Activated T-cell treated with anti-CD3 and anti-CD28 coated beads for 1 hour (primary cell): ENCODE results near the gene SORBS2.

ENCODE experiments used
- DNase-seq: peaks from one replicate; pipeline ENCODE4 v3.0.0-alpha.2; 2020; ENCODE audit warnings: low read depth

SORBS2 gene

DNA sequence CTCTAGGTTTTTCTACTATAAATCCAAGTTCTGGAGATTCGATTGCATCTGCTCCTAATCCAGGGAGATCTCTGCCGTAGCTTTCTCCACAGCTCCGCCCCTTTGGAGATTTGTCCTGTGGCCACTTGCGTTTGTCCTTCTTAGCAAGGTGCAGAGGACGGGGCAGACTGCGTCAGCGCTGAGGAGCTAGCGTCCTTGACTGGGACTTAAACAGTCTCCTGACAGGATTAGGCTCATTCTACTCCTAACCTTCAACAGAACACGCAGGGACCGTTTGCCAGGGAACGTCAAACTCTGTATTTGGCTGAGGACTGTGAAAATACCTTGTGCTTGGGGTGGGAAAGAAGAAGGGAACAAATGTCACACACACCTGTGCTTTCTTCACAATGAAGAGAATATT is 38.6 kb downstream of the SORBS2 start:
- no peak for DNase-seq

DNA sequence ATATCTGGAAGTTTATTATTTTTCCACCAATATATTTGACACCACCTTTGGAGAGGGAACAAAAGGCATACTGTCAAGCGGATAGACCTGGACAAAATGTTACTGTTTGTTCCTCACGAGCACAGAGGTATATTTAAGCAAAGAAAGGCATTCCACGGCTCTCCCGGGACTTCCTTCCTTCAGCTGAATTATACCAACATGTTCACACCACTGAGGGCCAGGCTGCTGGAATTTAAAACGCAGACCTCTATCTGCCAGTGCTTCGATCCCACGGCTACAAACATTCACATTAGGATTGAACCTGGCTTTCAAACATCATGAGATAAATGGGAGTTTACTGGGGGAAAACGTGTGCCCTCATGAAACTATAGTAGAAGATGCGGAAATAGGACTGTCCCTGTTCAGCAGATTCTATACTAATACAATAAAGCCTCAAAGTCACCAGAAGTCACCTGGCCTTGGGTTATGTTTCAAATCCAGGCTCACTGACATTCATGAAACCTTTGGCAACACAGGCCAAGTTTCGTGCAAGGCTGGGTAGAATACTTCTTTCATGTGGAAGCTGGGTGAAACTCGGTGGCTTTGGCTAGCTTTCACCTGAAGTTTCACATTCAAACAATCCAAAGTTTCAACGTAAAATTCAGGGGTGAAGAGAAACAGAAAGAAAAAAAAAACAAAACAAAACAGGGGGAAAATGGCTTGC is 39.5 kb downstream of the SORBS2 start:
- no peak for DNase-seq

DNA sequence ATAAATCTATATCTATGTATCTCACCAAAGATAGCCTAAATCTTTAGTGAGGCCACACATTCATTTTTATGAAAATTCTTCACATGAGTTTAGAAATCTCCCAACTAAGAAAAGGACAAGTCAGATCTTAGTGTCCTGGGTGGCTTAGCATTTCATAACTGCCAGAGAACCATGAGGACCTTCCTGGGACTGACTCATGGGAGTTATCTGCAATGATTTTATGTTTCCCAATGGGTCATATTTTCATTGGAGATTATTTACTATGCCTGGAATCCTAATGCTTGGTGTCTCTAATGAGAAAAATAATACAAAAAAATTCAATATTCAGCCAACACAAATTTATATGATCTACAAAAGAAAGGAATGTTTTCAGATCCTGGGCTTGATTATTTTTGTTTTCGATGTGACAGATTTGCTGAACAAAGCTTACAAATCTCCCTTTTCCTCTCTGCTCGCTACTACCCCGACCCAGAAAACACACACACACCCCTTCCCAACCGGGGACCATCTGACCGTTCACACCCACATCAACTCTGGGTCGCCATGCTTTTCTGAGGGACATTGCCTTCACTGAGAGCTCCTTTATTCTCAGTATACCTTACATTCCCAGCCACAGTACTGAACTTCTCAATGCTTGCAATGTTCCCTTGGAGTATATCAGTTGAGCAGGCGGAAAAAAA is 40.1 kb downstream of the SORBS2 start:
- no peak for DNase-seq

DNA sequence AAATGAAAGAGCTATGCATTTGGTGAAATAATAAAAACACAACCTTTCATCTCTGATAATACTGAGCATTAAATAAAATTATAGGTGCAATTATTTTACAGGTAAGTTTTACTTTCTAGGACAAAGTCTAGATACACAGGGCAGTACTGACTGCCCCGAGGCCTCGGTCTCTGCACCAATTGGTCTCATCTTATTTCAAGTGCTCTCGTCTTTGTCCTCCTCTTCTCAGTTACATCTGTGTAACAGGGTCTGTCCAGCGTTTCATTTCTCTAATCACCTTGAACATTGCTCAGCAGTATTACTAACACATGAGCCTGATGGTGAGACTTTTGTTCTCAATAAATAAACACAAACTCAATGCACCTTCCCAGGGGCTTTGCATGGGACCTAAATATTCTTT is 44.5 kb downstream of the SORBS2 start:
- no peak for DNase-seq

DNA sequence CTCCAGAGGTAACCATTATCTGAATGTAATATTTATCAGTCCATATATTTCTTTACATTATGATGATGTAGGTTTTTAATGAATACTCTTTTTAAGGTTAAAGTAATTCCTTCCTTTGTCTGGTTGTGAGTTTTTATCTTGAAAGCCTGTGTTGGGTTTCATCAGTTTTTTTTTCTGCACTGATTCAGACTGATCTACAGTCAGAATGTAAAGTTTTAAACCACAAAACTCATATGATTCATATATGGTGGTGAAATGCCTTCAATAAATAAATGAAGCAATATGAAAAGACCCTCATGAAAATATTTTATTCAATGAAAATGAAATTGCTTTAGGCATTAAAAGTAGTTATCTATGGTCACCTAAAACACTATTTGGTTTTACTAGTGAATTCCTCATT is 47.1 kb downstream of the SORBS2 start:
- no peak for DNase-seq

DNA sequence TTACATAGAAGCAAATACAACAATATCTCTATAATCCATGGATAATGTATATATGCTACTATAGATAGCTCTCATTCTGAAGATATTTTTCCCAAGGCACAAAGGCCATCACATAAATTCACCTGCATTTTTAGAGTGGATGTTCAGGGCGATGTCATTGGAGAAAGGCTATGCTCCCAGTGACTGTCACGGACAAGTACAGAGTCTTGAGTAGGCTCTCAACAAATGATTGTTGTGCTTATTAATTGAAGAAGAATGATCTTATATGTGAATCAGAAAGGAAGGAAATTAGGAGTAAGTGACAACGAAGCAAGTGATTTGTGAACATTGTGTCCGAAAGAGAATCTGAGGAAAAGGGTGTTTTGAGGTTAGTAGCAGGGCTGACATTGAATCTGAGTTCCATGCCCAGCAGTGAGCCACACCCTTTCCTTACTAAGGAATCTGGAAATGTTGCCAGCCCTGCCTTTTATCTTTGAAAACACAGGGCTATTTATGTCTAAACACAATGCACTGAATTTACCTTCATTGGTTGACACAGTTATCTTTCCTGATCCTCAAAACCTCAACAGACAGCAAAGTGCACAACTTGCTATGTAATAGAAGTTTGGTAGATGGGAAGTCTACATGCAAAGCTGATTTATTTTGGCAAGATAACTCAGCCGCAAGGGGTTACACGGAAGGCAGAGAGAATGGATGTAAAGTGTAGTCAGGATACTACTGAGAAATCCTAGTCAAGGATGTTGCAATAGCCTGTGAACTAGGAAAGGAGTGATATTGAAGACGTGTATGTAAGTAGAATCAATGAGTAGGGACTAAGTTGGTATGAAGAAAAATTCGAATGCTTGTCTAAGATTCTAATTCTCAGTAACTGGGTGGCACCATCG is 50.4 kb downstream of the SORBS2 start:
- DNase-seq: no peak

DNA sequence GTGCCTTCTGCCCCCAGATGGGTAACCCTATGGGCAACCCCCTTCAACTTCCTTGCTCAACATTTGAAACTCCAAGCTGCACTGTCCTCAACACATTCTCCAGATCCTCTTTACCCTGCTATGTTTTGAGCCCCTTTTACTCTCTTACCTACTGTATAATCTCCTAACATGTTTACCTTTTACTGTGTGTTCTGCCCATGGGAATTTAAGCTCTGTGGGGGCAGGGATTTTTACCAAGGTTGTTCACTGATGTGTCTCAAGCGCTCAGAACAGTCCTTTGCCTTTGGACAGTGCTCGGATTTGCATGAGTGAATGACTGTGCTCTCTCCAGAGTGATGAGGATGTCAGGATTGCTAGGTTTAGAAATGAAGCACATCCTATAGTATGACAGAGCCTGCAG is 53.2 kb downstream of the SORBS2 start:
- DNase-seq: no peak

DNA sequence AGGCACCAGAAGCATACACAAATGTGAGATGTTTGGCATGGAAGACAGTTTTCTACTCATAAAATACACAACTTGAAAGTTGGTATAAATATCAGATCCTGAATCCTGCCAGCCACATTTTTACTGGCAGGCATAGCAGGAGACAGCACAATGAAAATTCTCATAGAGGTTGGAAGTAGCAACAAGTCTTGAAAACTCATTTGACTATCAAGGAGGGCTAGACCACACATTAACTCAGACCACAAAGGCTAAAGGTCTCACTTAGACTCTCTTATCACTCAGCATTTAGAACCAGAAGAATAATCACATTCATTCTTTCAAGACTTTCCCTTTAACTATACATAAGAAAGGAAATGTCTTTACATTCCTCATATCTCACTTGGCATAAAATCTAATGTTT is 56.5 kb downstream of the SORBS2 start:
- DNase-seq: no peak

DNA sequence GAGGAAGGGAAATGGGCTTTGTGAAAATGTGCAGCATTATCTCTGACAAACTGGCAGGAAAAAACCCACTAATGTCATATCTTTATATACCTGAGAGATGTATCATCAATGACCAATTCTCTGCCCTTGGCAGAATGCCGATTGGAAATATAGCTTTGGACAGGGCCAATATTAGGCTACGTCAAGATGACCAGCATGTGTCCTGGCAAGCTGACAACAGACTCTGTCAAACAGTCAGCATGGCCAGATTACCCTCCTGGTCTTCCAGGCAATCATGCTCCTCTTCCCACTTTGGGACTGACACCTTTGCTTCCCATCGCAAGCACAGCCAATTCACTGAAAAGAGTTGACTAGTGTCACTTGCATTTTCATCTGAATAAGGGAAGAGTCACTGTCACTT is 57.0 kb downstream of the SORBS2 start:
- DNase-seq: no peak

DNA sequence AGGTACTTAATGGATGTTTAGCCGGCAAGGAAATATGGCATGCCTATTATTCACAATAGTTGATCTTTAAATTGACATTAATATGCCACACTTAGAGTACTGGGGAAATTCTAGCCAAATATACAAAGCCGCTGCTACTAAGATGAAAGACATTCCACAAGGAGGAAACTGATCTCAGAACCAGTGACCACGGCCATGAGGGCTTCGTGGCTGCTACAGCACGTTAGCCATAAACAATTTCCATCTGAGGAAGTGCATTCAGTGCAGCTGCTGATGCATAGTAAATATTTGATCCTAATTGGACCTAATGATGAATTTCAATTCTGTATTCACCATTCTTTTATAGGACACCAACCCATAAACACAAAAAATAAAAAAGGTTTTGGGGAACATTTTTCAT is 59.1 kb downstream of the SORBS2 start:
- DNase-seq: no peak

DNA sequence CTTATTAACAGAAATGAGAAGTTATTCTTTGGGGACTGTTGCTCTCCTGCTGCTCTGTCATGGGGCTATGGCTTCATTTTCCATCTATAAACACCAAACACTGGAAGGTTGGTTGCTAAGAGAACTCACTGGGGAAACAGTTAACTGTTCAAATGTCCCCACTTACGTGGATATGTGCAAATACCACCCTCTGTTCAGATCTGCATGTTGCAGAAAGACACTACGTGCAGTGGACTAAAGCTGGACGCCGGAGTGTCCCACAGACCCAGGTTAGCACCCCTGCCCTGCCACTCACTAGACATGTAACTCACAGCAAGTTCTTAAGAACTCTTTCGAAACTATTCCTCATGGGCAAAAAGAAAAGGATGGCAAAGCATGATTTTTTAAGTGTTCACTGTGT is 62.1 kb downstream of the SORBS2 start:
- no peak for DNase-seq

DNA sequence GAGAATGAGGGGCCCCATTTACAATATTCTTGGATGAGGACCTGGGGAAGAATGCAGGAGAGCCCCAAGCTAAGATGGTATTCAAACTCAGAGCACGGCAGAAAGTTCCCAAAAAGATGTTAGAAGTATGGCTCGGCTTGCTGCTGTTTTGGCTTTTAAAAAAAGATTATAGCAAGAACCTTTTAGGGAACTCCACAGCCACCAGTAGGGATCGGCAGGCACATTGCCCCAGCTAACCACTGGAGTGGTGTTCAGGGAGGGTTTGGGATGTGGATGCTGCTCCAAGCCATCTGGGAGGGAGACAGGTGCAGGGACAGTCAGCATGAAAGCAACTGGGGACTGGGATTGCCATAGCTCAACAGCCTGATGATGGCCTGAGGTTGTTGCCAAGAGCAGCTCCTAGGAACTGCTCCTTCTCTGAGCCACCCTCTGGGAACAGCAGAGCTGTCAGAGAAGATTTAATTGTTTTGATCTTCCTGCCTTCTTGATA is 63.0 kb downstream of the SORBS2 start:
- no peak for DNase-seq

DNA sequence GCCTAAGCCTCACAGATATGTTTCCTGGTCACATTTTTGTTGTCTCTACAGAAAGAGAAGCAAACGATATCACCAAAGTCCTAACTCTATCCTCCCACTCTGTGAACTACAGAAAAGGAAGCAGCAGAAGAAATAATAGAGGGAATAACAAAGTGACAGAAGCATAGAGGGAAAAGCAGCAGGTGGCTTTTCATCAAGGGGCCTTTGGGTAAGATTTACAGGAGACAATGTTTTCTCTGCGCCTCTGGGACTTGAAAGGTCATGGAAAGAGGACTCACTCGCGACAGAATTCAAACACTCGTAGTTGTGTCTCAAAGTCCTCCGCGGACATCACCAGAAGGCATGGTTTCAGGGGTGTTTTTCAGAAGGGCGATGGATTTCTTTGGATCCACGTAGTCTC is 66.1 kb downstream of the SORBS2 start:
- DNase-seq: no peak

DNA sequence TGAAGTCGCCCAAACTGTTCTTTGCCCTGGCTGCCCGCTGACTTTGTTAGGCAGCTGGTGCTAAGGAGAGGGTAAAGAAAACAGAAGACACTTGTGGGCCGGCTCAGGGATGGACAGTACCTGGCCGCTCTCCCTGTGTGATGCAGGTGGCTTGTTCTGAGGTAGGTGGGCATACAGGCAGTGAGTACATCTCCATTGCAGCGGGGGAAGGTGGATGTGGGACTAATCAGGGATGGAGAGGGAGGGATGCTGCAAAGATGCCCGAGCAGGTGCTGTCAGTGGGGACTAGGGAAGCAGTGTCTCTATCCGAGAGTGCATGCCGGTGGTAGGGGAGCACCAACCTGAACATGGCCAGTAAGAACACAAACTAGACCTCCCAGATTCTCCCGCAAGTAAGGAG is 67.0 kb downstream of the SORBS2 start:
- no peak for DNase-seq

DNA sequence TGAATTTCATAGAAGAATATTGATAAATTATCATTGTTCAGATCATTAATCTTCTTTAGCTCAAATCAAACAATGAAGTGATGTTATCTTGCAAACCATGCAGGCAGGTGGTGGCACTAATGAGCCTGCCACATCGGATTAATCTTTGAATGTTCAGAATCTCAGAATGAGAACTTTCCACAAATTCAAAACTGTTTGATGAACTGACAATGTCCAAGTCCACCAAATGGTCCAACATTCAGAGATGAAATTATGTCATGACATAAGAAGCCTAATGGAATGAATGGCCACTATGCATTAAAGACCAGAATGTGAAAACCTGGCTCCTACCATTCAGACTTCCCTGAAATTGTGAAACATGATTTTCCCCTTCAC is 67.5 kb downstream of the SORBS2 start:
- no peak for DNase-seq

DNA sequence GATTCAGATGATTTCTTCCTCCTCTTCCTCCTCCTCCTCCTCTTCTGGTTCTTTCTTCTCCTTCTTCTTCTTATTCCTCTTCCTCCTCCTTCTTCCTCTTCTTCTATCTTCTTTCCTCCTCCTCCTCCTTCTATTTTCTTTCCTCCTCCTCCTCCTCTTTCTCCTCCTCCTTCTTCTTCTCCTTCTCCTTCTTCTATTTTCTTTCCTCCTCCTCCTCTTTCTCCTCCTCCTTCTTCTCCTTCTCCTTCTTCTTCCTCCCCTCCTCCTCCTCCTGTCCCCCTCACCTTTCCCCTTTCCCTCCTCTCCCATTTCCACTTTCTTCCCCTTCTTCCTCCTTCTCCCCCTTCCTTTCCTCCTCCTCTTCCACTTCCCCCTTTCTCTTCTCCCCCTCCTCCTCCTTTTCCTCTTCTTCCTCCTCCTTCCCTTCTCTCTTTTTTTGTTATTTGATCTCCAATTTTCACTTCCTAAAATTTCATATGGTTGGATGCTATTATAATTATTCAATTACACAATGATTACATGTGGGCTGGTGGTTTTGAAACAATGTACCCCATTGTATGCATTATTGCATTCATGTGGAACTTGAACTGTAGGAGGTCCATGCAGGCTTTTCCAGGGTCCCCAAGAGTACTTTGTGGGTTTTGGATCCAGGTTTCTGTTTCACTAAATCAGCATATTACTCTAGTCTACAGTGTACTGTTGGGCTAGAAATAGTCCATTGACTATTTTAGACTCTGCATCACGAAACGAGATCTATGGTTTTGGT is 68.1 kb downstream of the SORBS2 start:
- no peak for DNase-seq

DNA sequence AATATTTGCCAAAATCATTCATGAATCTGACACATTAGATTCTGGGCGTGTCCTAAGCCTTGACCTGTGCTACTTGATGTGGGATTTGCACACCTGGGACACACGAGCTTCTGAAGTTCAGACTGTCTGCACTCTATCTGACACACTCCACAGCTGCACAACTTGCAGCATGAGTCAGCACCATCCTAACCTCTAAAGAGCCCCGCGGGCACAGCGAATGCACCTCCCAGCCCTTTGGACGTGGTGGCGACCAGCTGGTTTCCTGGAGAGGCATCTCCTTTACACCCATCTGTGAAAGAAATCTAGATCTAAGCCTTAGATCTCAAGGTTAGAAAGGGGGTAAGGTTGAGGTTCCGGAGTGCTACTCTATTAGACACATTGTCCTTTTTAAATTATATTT is 69.2 kb downstream of the SORBS2 start:
- DNase-seq: no peak

DNA sequence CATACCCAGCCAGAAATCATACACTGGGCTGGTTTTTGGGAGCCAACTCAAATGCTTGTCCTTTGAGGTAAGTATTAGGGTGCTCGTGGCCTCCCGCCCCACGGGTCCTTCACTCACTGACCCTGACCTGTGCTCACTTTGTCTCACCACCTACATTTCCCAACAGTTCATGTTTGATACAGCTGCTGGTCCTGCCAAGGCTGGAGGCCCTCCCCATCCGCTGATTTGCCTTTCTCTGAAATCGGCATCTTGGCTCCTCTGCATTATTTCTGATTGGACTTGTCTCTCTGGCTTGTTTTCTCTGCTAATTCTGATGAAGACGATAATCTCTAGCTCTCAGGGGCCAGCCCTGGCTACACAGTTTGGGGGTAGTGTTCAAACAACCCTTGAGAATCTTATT is 70.2 kb downstream of the SORBS2 start:
- DNase-seq: no peak

DNA sequence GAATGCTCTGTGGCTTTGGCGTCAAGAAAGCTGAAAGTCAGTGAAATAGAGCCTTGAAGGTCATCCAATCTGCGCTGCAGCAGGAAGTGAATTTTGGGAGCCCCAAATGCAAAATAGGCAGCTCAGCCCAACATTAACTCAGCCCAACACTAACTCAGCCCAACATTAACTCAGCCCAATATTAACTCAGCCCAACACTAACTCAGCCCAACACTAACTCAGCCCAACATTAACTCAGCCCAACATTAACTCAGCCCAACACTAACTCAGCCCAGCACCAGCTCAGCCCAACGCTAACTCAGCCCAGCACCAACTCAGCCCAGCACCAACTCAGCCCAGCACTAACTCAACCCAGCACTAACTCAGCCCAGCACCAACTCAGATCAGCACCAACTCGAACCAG is 71.5 kb downstream of the SORBS2 start:
- DNase-seq: no peak

DNA sequence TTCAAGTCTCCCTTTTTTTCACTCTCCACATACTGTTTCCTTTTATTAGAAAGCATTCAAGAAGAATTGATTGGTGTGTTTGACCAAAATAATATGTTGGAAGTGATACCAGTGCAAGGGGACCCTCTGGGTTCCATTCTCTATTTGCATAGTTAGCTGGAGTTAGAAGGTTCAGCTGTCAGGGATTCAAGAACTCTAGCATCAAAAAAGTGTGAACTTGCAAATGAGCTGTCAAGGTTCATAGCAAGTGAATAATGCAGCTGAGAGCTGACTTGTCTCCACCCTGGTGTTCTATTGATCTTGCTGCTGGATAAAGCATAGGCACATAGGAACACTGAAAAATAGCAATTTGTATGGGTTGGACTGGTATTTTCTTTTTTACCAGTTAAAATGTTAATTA is 73.2 kb downstream of the SORBS2 start:
- no peak for DNase-seq

DNA sequence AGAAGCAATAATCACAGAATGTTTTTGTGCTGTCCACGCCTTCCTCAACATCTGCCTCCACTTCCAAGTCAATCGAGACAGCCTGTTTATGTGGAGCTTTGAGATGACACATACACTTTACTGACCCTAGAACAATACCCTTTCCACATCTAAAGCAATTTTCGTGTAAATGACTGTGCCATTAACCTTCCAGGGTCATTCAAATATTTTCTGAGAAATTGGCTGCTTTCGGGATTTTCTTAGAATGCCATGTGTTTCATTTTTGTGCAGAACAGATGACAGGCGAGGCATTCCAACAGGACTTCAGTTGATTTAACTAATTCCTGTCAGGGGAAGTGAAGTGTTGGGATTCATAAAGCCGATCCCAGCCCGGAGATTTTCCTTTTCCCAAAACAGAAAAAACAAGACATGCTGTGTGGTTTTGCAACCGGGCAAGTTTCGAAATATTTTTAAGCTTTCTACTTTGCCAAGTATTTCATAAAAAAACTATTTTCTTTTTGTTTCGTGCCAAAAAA is 73.9 kb downstream of the SORBS2 start:
- no peak for DNase-seq

DNA sequence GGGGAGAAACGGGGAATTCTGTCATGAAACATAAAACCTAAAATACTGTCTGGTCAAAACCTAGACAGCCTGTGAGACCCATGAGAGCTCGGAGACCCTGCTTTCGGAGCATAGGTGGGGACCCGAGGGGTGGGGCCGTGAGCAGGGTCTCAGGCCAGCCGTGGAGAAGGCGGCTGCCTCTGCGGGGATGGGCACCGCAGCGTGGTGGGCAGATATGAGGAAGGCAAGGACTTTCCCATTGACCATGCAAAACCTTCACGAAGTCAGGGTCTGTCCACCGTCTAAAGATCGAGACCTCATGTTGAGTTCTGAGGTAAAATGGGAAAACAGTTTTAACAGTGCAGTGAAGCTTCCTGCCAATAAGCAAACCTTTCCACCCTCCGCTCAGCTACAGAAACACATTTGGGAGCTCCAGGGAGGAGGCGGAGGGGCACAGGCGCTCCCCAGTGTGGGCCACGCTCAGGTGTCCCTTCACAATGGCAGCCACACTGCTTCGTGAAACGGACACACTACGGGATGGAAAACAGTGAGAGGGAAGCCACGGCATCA is 74.4 kb downstream of the SORBS2 start:
- no peak for DNase-seq
